ENCODE measurements around the gene STX12. TPM values are rescaled to one million over a fixed set of nuclear protein-coding genes. Genes with fewer than 3 reads are reported as not detected.

The STX12 gene
- total RNA-seq, 1 experiment from 2014 or later: 24.5 TPM

DNA sequence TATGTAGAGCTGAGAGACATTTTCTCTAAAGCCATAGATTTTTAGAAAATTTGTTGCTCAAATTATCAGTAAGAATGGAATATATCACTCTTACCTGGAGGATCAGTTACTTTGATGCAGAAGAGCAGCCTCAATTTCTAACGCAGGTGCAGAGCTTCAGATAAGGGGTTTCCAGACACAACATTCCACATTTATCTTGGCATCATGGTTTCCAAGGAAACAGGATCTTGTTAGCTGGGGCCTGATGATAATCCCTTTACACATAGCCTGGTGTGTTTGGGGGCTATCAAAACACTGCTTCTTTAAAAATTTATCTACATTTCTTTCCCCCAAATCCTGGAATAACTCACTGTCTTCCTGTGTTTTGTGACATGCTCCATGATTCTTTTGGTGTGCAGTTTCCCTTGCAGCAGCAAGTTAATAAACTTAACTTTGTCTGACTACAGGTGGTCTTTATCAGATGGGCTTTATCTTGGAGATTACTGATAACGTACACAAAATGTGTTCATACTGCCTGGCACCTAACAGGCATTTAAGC, 2.7 kb upstream of the STX12 start:
- POLR2A ChIA-PET (ENCODE audit: low non-redundant PET): interaction anchor here (0.6 kb wide), 1 partner anchor 741 kb away, joined by 5 read pairs; no protein-coding TSS in a partner anchor
- intact Hi-C loops (cut with micrococcal nuclease; ENCODE audit: unreplicated experiment): no loop called here
- CTCF ChIA-PET: interaction anchor here (0.6 kb wide), 1 partner anchor 211 kb away, joined by 4 read pairs; no protein-coding TSS in a partner anchor

DNA sequence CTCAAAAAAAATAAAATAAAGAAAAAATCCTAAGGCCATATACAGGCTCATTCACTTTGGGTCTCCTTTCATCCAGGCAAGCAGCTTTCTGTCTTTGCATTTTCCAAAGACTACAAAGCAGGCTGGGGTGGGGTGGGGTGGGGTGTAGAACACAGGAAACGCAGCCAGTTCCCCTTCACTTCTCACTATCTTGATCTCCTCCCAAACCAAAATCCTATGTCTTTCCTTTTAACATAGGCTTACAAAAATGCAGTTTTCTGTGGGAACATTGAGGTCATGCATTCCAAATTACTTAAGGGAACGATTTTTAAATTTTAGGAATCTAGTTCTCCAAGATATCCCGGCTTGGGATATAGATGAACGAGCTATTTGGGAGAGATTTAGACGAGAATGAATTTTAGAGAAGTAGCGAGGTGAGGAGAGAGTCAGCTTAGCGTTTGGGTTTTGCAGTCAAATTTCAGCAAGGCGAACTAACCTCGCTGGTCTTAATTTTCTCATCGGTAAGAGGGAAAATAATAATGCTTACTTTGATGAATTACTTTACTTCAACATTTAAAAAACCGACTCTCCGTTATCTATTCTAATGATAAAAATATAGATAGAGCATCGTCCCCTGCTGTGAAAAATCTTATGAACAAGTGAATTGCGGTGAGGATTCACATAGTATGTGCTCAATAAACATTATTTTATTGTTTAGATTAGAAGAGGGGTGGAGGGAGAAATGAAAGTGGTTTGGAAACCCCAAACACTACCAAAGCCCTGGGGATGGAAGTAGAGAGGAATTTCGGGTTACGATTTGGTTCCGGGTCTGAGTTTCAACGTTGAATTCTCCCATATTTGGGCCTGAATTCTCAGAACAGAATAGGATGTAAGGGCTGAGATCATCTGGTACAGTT, 735 bp upstream of the STX12 start:
- H3K36me3 ChIP-seq (ENCODE audit: insufficient read depth, low read length, poor library complexity, severe bottlenecking): no peaks in the 10 kb centered on the region
- TF ChIP-seq EZH2 (IDR thresholded peaks at IDR 0.05; ENCODE audit: borderline replicate concordance, low read depth, low read length, poor library complexity, severe bottlenecking): no peak
- TF ChIP-seq, protein P1, sequence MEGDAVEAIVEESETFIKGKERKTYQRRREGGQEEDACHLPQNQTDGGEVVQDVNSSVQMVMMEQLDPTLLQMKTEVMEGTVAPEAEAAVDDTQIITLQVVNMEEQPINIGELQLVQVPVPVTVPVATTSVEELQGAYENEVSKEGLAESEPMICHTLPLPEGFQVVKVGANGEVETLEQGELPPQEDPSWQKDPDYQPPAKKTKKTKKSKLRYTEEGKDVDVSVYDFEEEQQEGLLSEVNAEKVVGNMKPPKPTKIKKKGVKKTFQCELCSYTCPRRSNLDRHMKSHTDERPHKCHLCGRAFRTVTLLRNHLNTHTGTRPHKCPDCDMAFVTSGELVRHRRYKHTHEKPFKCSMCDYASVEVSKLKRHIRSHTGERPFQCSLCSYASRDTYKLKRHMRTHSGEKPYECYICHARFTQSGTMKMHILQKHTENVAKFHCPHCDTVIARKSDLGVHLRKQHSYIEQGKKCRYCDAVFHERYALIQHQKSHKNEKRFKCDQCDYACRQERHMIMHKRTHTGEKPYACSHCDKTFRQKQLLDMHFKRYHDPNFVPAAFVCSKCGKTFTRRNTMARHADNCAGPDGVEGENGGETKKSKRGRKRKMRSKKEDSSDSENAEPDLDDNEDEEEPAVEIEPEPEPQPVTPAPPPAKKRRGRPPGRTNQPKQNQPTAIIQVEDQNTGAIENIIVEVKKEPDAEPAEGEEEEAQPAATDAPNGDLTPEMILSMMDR (conservative IDR thresholded peaks at IDR 0.05; ENCODE audit: low read depth, low read length): no peak
- DNase-seq (ENCODE audit: low spot score): no peak
- ChIA-PET CTCF (interaction anchor here (0.9 to 2.0 kb wide), 2 partner anchors 47 to 103 kb away, joined by 6 to 8 read pairs; partner anchors contain the start of gene FAM76A), POLR2A (ENCODE audit: low non-redundant PET) (interaction anchor here (0.7 to 1.1 kb wide), 3 partner anchors 14 to 262 kb away, joined by 3 to 13 read pairs (median 5); partner anchors contain the start of gene FAM76A)
- no peaks in the 10 kb centered on the region for H3K27me3 ChIP-seq (replicated peaks; ENCODE audit: insufficient read depth, low read depth, low read length, poor library complexity)
- intact Hi-C loops (cut with micrococcal nuclease; ENCODE audit: unreplicated experiment): no loop called here
- H3K4me3 ChIP-seq (ENCODE audit: low read depth, low read length, poor library complexity, severe bottlenecking): peak overlapping the region; percentile 69
- peak overlapping the region; percentile 56 for H3K27ac ChIP-seq (ENCODE audit: low read depth, low read length, poor library complexity, severe bottlenecking)
- H3K4me1 ChIP-seq (ENCODE audit: insufficient read depth, low read length, poor library complexity, severe bottlenecking): peaks cover 9% of the 10 kb centered on the region
- no peaks in the 10 kb centered on the region for H3K9me3 ChIP-seq (ENCODE audit: low read depth, low read length, poor library complexity, severe bottlenecking)
- TSS peak; percentile 98 for BruUV-seq (replicated peaks)

More for the DNA sequence above, 2.7 kb upstream of the STX12 start:
- Histone ChIP-seq H3K4me3 (ENCODE audit: low read depth, low read length, poor library complexity, severe bottlenecking) (no peak overlapping the region), H3K36me3 (ENCODE audit: insufficient read depth, low read length, poor library complexity, severe bottlenecking) (no peaks in the 10 kb centered on the region), H3K9me3 (ENCODE audit: low read depth, low read length, poor library complexity, severe bottlenecking) (no peaks in the 10 kb centered on the region), H3K27ac (ENCODE audit: low read depth, low read length, poor library complexity, severe bottlenecking) (no peak overlapping the region), H3K4me1 (ENCODE audit: insufficient read depth, low read length, poor library complexity, severe bottlenecking) (peaks cover 9% of the 10 kb centered on the region), H3K27me3 (replicated peaks; ENCODE audit: insufficient read depth, low read depth, low read length, poor library complexity) (no peaks in the 10 kb centered on the region)
- DNase-seq (ENCODE audit: low spot score): no peak
- no peak for TF ChIP-seq EZH2 (IDR thresholded peaks at IDR 0.05; ENCODE audit: borderline replicate concordance, low read depth, low read length, poor library complexity, severe bottlenecking)
- TF ChIP-seq, protein P1 (conservative IDR thresholded peaks at IDR 0.05; ENCODE audit: low read depth, low read length): no peak
- no TSS peak for BruUV-seq (replicated peaks)

DNA sequence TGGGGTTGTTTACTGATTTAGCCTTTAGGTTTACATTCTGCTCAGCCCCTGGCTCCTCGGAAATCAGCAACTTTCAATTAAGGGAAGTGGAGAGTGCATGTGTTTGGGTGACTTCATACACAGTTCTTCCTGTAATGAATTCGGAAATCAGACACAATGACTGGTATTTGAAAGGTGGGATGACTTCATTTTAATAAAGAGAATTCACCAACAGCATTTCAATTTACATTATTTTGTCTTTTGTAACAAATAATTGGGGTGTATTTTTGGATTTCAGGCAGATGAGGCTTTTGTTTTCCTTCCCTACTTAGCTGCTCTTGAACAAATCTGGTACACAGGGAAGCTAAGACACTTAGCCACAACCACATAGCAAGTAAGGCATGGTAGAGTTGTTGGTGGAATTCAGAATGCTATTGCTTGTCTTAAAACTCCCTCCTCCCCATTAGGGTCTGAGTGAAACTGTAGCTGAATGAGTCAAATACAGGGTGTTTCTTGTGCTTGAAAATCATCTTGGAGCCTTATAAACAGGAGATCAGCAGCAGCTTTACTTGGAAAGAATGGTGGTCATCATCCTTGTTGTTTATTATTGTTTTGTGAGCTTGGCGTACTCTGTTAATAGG, 917 bp downstream of the STX12 start:
- no peaks in the 10 kb centered on the region for H3K27me3 ChIP-seq (replicated peaks; ENCODE audit: insufficient read depth, low read depth, low read length, poor library complexity)
- no peak for TF ChIP-seq EZH2 (IDR thresholded peaks at IDR 0.05; ENCODE audit: borderline replicate concordance, low read depth, low read length, poor library complexity, severe bottlenecking)
- TF ChIP-seq, protein P1 (conservative IDR thresholded peaks at IDR 0.05; ENCODE audit: low read depth, low read length): no peak
- ChIA-PET CTCF (interaction anchor here (2.0 kb wide), 1 partner anchor 48 kb away, joined by 8 read pairs; the partner anchor contains the start of gene FAM76A), POLR2A (ENCODE audit: low non-redundant PET) (interaction anchor here (0.6 kb wide), 1 partner anchor 39 kb away, joined by 3 read pairs; no protein-coding TSS in a partner anchor)
- no peak for DNase-seq (ENCODE audit: low spot score)
- BruUV-seq (replicated peaks): TSS peak; percentile 53
- peaks cover 9% of the 10 kb centered on the region for H3K4me1 ChIP-seq (ENCODE audit: insufficient read depth, low read length, poor library complexity, severe bottlenecking)
- no peaks in the 10 kb centered on the region for H3K36me3 ChIP-seq (ENCODE audit: insufficient read depth, low read length, poor library complexity, severe bottlenecking)
- H3K4me3 ChIP-seq (ENCODE audit: low read depth, low read length, poor library complexity, severe bottlenecking): peak overlapping the region; percentile 69
- no peaks in the 10 kb centered on the region for H3K9me3 ChIP-seq (ENCODE audit: low read depth, low read length, poor library complexity, severe bottlenecking)
- intact Hi-C loops (cut with micrococcal nuclease; ENCODE audit: unreplicated experiment): no loop called here
- peak overlapping the region; percentile 70 for H3K27ac ChIP-seq (ENCODE audit: low read depth, low read length, poor library complexity, severe bottlenecking)

Data from A673 (cell line).